SK-N-SH treated with all-trans-retinoic acid at 6 μM for 48 hours (cell line): Measurements from ENCODE around the gene NLGN4X.

Experiments
- ATAC-seq: fragments of 200-7000 bp; cut with Tn5 transposase; 3 replicates; pipeline ENCODE4 v1.9.1; 2020; ENCODE audit warnings: mild to moderate bottlenecking, moderate library complexity
- ARNTL ChIP-seq: fragments of 450-650 bp; formaldehyde crosslinking; IDR thresholded peaks from 2 replicates; pipeline ENCODE4 v1.5.0; 2020; ENCODE audit warnings: low read depth, mild to moderate bottlenecking, moderate library complexity, borderline replicate concordance
- BACH2 ChIP-seq: fragments of 250-450 bp; sonication (Bioruptor Pico); IDR thresholded peaks from 2 replicates; pipeline ENCODE4 v1.9.0; 2021; ENCODE audit warnings: mild to moderate bottlenecking, borderline replicate concordance
- CSDC2 ChIP-seq: fragments of 250-450 bp; sonication (Bioruptor Pico); IDR thresholded peaks from 2 replicates; pipeline ENCODE4 v1.5.0; 2020; ENCODE audit warnings: mild to moderate bottlenecking, moderate library complexity
- CSRNP3 ChIP-seq: fragments of 250-450 bp; sonication (Bioruptor Pico); IDR thresholded peaks from 2 replicates; pipeline ENCODE4 v1.5.1; 2021; ENCODE audit warnings: mild to moderate bottlenecking, moderate library complexity
- ESRRG ChIP-seq: fragments of 250-450 bp; sonication (Bioruptor Pico); IDR thresholded peaks from 2 replicates; pipeline ENCODE4 v1.6.1; 2021; ENCODE audit warnings: mild to moderate bottlenecking
- GLIS3 ChIP-seq: fragments of 250-450 bp; sonication (Bioruptor Pico); IDR thresholded peaks from 2 replicates; pipeline ENCODE4 v1.5.0; 2020; ENCODE audit warnings: mild to moderate bottlenecking, moderate library complexity
- ISL1 ChIP-seq: fragments of 250-450 bp; sonication (Bioruptor Pico); IDR thresholded peaks from 2 replicates; pipeline ENCODE4 v2.1.2; 2022; ENCODE audit warnings: mild to moderate bottlenecking, moderate library complexity
- OSR1 ChIP-seq: fragments of 250-450 bp; sonication (Bioruptor Pico); IDR thresholded peaks from 2 replicates; pipeline ENCODE4 v1.8.0; 2022; ENCODE audit warnings: moderate library complexity, mild to moderate bottlenecking, inconsistent platforms
- POU6F1 ChIP-seq: fragments of 250-450 bp; sonication (Bioruptor Pico); IDR thresholded peaks from 2 replicates; pipeline ENCODE4 v1.8.0; 2021; ENCODE audit warnings: low read depth, mild to moderate bottlenecking, moderate library complexity, borderline replicate concordance
- PPARA ChIP-seq: fragments of 250-450 bp; sonication (Bioruptor Pico); IDR thresholded peaks from 2 replicates; pipeline ENCODE4 v1.5.0; 2020; ENCODE audit warnings: mild to moderate bottlenecking, borderline replicate concordance
- RARB ChIP-seq: fragments of 250-450 bp; sonication (Bioruptor Pico); IDR thresholded peaks from 2 replicates; pipeline ENCODE4 v1.8.0; 2021; ENCODE audit warnings: mild to moderate bottlenecking, moderate library complexity
- SNAI2 ChIP-seq: fragments of 250-450 bp; sonication (Bioruptor Pico); IDR thresholded peaks from 2 replicates; pipeline ENCODE4 v1.5.0; 2020; ENCODE audit warnings: mild to moderate bottlenecking, moderate library complexity
- TCF4 ChIP-seq: fragments of 250-450 bp; sonication (Bioruptor Pico); IDR thresholded peaks from 2 replicates; pipeline ENCODE4 v1.8.0; 2021; ENCODE audit warnings: mild to moderate bottlenecking, moderate library complexity, borderline replicate concordance
- ZC3H10 ChIP-seq: fragments of 250-450 bp; sonication (Bioruptor Pico); IDR thresholded peaks from 2 replicates; pipeline ENCODE4 v1.5.1; 2021; ENCODE audit warnings: mild to moderate bottlenecking, moderate library complexity
- ZFP3 ChIP-seq: fragments of 250-450 bp; sonication (Bioruptor Pico); IDR thresholded peaks from 2 replicates; pipeline ENCODE4 v1.5.0; 2020; ENCODE audit warnings: mild to moderate bottlenecking, moderate library complexity
- ZFP30 ChIP-seq: fragments of 450-650 bp; formaldehyde crosslinking; IDR thresholded peaks from 2 replicates; pipeline ENCODE4 v1.5.0; 2022; ENCODE audit warnings: mild to moderate bottlenecking, moderate library complexity
- ZNF565 ChIP-seq: fragments of 450-650 bp; formaldehyde crosslinking; conservative IDR thresholded peaks from 2 replicates; pipeline ENCODE4 v1.5.0; 2020; ENCODE audit warnings: low read depth, mild to moderate bottlenecking, moderate library complexity
- ZNF70 ChIP-seq: fragments of 450-650 bp; formaldehyde crosslinking; IDR thresholded peaks from 2 replicates; pipeline ENCODE4 v1.5.0; 2020; ENCODE audit warnings: mild to moderate bottlenecking, moderate library complexity
- ZNF8 ChIP-seq: fragments of 450-650 bp; formaldehyde crosslinking; IDR thresholded peaks from 2 replicates; pipeline ENCODE4 v1.5.0; 2020; ENCODE audit warnings: mild to moderate bottlenecking, moderate library complexity
- TF ChIP-seq, protein P1 (sequence below): fragments of 250-450 bp; sonication (Bioruptor Pico); IDR thresholded peaks from 2 replicates; pipeline ENCODE4 v1.5.0; 2020; ENCODE audit warnings: mild to moderate bottlenecking, moderate library complexity
- TF ChIP-seq, protein P2 (sequence below): fragments of 250-450 bp; sonication (Bioruptor Pico); IDR thresholded peaks from 2 replicates; pipeline ENCODE4 v1.8.0; 2020; ENCODE audit warnings: mild to moderate bottlenecking, moderate library complexity, borderline replicate concordance

Gene NLGN4X

DNA sequence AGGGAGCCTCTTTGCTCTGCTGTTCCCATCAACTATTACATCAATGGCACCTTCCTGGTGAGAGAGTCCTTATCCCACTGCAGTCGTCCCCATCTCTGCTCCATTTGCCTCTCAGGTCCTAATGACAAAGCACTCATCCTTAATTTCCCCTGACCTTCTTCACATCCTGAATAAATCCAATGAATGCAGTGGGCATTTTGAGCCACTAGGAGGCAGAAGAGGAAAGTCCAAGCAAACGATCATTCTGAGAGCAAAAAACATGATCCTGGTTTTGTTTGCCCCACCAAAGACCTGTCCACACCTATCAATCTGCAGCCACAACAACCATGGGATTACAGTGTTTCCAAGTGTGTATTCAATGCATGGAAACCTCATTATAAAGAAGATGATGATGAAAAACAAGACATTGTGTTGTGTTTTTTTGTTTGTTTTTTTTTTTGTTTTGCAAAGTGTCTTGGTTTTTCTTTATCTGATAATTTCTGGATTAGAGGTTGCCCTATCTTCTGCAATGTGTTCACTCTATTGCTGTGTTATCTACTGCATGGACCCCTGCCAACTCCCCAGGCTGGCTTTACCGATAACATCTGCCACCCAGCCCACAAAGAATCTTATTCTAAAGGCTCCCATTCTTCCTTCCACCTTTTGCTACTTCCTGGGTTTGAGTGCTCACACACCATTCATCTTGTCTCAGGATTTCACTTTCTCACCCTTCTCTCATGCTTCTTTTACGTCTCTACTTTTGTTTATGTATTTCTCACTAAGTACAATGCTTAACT is 207.2 kb downstream of the NLGN4X start:
- no peak for ATAC-seq
- TF ChIP-seq BACH2 (CRISPR knock-in tag) = no peak
- no peak for TF ChIP-seq TCF4 (CRISPR knock-in tag)
- TF ChIP-seq, protein P1, sequence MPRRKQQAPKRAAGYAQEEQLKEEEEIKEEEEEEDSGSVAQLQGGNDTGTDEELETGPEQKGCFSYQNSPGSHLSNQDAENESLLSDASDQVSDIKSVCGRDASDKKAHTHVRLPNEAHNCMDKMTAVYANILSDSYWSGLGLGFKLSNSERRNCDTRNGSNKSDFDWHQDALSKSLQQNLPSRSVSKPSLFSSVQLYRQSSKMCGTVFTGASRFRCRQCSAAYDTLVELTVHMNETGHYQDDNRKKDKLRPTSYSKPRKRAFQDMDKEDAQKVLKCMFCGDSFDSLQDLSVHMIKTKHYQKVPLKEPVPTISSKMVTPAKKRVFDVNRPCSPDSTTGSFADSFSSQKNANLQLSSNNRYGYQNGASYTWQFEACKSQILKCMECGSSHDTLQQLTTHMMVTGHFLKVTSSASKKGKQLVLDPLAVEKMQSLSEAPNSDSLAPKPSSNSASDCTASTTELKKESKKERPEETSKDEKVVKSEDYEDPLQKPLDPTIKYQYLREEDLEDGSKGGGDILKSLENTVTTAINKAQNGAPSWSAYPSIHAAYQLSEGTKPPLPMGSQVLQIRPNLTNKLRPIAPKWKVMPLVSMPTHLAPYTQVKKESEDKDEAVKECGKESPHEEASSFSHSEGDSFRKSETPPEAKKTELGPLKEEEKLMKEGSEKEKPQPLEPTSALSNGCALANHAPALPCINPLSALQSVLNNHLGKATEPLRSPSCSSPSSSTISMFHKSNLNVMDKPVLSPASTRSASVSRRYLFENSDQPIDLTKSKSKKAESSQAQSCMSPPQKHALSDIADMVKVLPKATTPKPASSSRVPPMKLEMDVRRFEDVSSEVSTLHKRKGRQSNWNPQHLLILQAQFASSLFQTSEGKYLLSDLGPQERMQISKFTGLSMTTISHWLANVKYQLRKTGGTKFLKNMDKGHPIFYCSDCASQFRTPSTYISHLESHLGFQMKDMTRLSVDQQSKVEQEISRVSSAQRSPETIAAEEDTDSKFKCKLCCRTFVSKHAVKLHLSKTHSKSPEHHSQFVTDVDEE (CRISPR knock-in tag) = no peak
- TF ChIP-seq OSR1 = no peak
- no peak for TF ChIP-seq POU6F1 (CRISPR knock-in tag)

GRCh38 chrX:6019076-6019475 is 209.6 kb downstream of the NLGN4X start:
- TF ChIP-seq RARB (CRISPR knock-in tag) (no peak), ESRRG (CRISPR knock-in tag) (no peak), GLIS3 (CRISPR knock-in tag) (no peak), ARNTL (CRISPR knock-in tag) (no peak), SNAI2 (CRISPR knock-in tag) (no peak)
- TF ChIP-seq, all 23 proteins: peak for 0
- ATAC-seq = no peak

- ATAC-seq = no peak
- TF ChIP-seq PPARA (CRISPR knock-in tag) = no peak
- TF ChIP-seq, protein P1 (CRISPR knock-in tag) = no peak
- no peak for TF ChIP-seq ZFP30 (CRISPR knock-in tag)
- TF ChIP-seq ISL1 (CRISPR knock-in tag) = no peak
- TF ChIP-seq ZNF565 (CRISPR knock-in tag) = no peak
- no peak for TF ChIP-seq TCF4 (CRISPR knock-in tag)
- TF ChIP-seq ZFP3 = no peak
- no peak for TF ChIP-seq ZNF8
- no peak for TF ChIP-seq ESRRG (CRISPR knock-in tag)
- no peak for TF ChIP-seq ARNTL (CRISPR knock-in tag)
- TF ChIP-seq SNAI2 (CRISPR knock-in tag) = no peak
- TF ChIP-seq, protein P2, sequence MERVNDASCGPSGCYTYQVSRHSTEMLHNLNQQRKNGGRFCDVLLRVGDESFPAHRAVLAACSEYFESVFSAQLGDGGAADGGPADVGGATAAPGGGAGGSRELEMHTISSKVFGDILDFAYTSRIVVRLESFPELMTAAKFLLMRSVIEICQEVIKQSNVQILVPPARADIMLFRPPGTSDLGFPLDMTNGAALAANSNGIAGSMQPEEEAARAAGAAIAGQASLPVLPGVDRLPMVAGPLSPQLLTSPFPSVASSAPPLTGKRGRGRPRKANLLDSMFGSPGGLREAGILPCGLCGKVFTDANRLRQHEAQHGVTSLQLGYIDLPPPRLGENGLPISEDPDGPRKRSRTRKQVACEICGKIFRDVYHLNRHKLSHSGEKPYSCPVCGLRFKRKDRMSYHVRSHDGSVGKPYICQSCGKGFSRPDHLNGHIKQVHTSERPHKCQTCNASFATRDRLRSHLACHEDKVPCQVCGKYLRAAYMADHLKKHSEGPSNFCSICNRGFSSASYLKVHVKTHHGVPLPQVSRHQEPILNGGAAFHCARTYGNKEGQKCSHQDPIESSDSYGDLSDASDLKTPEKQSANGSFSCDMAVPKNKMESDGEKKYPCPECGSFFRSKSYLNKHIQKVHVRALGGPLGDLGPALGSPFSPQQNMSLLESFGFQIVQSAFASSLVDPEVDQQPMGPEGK (CRISPR knock-in tag) = no peak
- no peak for TF ChIP-seq GLIS3 (CRISPR knock-in tag)
- no peak for TF ChIP-seq ZNF70
- no peak for TF ChIP-seq CSDC2 (CRISPR knock-in tag)
- TF ChIP-seq OSR1 = no peak
- TF ChIP-seq RARB (CRISPR knock-in tag) = no peak
- TF ChIP-seq BACH2 (CRISPR knock-in tag) = no peak
- no peak for TF ChIP-seq ZC3H10 (CRISPR knock-in tag)
- TF ChIP-seq CSRNP3 = no peak
These were observed 213.2 kb downstream of the NLGN4X start for GRCh38 chrX:6015423-6015822.
